Bronchial epithelial cell (primary cell): ENCODE measurements around the gene RHPN2. TPM values are rescaled to one million over a fixed set of nuclear protein-coding genes. Genes with fewer than 3 reads are reported as not detected.

Experiments
- DNase-seq: peaks from one replicate; pipeline ENCODE4 v3.0.0-alpha.2; 2010; ENCODE audit warnings: low read depth
- FAIRE-seq: peaks from 2 replicates; lab custom pipeline; 2011; peaks lifted over from hg19 to GRCh38; lab: Jason Lieb, UNC
- H3K27me3 ChIP-seq: 2 replicates; pipeline ENCODE4 v1.5.1; 2011; ENCODE audit warnings: low read length; ENCODE audit not compliant: control insufficient read depth, insufficient read depth
- H3K36me3 ChIP-seq: 2 replicates; pipeline ENCODE4 v1.5.1; 2011; ENCODE audit warnings: low read length; ENCODE audit not compliant: control insufficient read depth, insufficient read depth
- H3K4me3 ChIP-seq: 2 replicates; pipeline ENCODE4 v1.5.1; 2011; ENCODE audit warnings: mild to moderate bottlenecking, low read depth, low read length, control low read depth
- total RNA-seq: library from RNA; depleted of rRNA; stranded (reverse); fragments of >200 nt; gene quantifications from 2 replicates; pipeline ENCODE4 v1.2.1, GENCODE V29; 2014
- TF ChIP-seq, protein P1 (sequence below): IDR thresholded peaks from 2 replicates; pipeline ENCODE4 v1.5.1; 2011; ENCODE audit warnings: mild to moderate bottlenecking, moderate library complexity, low read length, control low read depth, inconsistent platforms; ENCODE audit not compliant: insufficient read depth, severe bottlenecking

RHPN2 gene
- total RNA-seq, 1 donor from 2014 or later: 22.1 TPM

DNA sequence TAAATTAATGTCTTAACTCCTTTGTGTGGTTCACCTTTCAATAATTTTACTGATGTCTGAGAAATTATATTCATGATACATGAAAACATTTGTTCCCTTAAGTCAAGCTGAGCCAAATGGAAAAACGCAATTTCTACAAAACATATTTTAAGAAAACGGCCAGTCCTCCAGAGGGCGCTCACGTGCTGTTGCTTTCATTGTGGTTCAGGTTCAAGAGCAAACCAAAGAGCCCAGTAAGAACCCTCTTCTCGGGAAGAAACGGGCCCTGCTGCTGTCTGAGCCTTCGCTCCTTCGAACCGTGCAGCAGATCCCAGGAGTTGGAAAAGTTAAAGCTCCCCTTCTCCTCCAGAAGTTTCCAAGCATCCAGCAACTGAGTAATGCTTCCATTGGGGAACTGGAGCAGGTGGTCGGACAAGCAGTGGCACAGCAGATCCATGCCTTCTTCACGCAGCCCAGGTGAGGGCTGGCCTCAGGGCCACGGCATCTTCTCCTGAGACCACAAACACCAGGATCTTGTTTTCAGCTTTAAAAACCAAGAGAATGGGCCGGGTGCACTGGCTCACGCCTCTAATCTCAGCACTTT lies 88.4 kb downstream of the RHPN2 start:
- Histone ChIP-seq H3K4me3 (no peak overlapping the region), H3K27me3 (no peaks in the 10 kb centered on the region), H3K36me3 (no peaks in the 10 kb centered on the region)
- FAIRE-seq: no peak
- TF ChIP-seq, protein P1, sequence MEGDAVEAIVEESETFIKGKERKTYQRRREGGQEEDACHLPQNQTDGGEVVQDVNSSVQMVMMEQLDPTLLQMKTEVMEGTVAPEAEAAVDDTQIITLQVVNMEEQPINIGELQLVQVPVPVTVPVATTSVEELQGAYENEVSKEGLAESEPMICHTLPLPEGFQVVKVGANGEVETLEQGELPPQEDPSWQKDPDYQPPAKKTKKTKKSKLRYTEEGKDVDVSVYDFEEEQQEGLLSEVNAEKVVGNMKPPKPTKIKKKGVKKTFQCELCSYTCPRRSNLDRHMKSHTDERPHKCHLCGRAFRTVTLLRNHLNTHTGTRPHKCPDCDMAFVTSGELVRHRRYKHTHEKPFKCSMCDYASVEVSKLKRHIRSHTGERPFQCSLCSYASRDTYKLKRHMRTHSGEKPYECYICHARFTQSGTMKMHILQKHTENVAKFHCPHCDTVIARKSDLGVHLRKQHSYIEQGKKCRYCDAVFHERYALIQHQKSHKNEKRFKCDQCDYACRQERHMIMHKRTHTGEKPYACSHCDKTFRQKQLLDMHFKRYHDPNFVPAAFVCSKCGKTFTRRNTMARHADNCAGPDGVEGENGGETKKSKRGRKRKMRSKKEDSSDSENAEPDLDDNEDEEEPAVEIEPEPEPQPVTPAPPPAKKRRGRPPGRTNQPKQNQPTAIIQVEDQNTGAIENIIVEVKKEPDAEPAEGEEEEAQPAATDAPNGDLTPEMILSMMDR: peak; percentile 84
- peak; percentile 55 for DNase-seq

DNA sequence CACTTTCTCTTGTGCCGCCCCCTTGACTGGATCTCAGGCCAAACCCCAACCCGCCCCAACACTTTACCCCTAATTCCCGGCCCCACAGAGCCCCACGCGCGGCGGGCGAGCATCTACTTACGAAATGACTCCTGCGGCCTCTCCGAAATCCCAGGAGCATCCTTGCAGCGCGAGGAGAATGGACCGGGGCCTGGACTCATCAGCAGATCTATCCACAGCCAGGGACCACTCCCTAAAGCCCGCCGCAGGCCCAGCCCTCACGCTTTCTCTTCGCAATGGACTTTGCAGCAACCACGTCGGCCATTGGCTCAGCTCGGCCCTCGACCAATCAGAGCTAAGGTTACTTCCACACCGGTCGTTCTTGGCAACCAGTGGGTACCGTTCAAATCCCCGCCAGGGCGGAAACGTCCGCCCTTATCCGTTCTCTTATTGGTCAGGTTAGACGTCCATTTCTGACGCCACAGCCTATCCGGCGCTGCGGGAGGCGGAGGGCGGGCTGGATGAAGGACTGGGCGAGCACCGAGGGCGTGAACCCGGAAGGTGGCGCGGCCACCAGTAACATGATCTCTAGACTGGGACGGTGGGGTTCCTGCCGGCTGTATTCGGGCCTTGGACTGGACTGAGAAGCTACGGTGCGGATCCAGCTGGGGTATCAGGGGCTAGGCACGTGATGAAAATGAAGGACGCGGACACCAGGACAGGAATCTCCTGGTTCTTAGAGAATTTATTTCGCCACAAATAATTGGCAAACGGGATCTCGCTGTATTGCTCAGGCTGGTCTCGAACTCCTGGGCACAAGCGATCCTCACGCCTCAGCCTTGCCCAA lies 92.8 kb downstream of the RHPN2 start, which contains the start of the genes CEP89 and FAAP24:
TSS of gene CEP89 (minus strand) at position 244 of the 826 bp plus-strand sequence. CDS start at position 160, 84 bp downstream.
TSS of gene FAAP24 (plus strand) at position 528 of the 826 bp plus-strand sequence. CDS start 955 bp downstream, outside the sequence.
- TF ChIP-seq, protein P1: no peak
- H3K36me3 ChIP-seq: no peaks in the 10 kb centered on the region
- no peaks in the 10 kb centered on the region for H3K27me3 ChIP-seq
- peak; percentile 97 for DNase-seq
- peak within 1 kb of the TSS; percentile 79 for H3K4me3 ChIP-seq
- peak; percentile 55 for FAIRE-seq

DNA sequence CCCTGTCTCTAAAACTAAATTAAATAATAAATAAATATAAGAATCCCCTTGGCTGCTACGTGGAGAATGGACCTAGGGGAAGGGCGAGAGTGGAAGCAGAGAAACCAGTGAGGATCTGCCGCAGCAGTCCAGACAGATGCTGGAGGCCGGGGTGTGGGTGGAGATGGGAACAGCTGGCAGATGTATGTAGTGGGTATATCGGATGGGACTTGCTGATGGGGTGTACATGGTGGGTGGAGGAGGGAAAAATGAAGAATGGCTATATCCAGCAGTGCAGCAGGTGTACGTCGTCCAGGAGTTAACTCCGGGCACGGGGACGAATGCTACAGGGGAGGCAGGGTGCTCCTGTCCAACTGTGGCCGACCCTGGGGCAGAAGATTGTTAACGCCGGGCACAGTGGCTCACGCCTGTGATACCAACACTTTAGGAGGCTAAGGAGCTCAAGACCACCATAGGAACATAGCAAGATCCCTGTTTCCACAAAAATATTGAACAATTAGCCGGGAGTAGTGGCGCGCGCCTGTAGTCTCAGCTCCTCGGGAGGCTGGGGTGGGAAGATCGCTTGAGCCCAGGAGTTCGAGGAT lies 93.6 kb downstream of the RHPN2 start:
- Histone ChIP-seq H3K4me3 (peak overlapping the region; percentile 79), H3K36me3 (no peaks in the 10 kb centered on the region), H3K27me3 (no peaks in the 10 kb centered on the region)
- TF ChIP-seq, protein P1: no peak
- DNase-seq: no peak
- no peak for FAIRE-seq

DNA sequence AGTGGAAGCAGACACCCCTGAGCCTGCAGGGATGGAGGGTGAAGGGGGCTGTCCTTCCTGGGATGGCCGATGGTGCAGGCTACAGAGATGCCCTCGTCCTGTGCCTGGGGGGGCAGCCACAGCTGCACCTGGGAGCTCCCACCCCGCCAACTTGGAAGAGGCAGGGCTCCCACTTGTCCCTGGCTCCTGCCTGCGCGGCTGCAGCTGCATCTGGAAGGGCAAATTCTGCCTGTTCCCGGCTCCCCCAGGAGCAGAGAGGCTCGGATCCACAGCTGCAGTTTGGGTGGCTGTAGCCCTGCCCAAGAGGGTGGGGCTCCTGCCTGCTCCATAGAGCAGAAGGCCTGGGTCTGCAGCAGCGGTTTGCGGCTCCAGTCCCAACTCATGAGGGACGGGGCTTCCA lies 95.1 kb downstream of the RHPN2 start:
- no peak for FAIRE-seq
- no peak overlapping the region for H3K4me3 ChIP-seq
- TF ChIP-seq, protein P1: no peak

DNA sequence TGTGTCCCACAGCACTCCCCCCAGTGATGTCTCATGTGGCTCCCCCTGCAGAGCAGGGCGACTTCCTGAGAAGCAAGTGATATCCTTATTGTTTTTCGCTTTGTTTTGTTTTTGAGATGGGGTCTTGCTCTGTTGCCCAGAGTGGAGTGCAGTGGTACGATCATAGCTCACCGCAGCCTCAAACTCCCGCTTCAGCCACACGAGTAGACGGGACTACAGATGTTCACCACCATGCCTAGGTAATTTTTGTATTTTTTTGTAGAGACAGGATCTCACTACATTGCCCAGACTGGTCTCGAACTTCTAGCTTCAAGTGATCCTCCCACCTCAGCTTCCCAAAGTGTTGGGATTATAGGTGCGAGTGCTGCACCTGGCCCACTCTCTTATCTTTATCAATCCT lies 97.9 kb downstream of the RHPN2 start:
- FAIRE-seq (no peak), DNase-seq (no peak)
- TF ChIP-seq, protein P1: no peak
- Histone ChIP-seq H3K4me3 (no peak overlapping the region), H3K36me3 (peaks cover 1% of the 10 kb centered on the region), H3K27me3 (no peaks in the 10 kb centered on the region)

More for the DNA sequence above, 95.1 kb downstream of the RHPN2 start:
- peaks cover 1% of the 10 kb centered on the region for H3K36me3 ChIP-seq
- H3K27me3 ChIP-seq: no peaks in the 10 kb centered on the region
- no peak for DNase-seq
